HG03175 (cell line): ENCODE measurements around the gene THUMPD2.

Experiments used
- ATAC-seq: cut with Tn5 transposase; IDR thresholded peaks from one replicate; pipeline ENCODE4 v1.9.1; 2021; ENCODE audit warnings: mild to moderate bottlenecking, moderate library complexity; ENCODE audit not compliant: unreplicated experiment

The THUMPD2 gene

DNA sequence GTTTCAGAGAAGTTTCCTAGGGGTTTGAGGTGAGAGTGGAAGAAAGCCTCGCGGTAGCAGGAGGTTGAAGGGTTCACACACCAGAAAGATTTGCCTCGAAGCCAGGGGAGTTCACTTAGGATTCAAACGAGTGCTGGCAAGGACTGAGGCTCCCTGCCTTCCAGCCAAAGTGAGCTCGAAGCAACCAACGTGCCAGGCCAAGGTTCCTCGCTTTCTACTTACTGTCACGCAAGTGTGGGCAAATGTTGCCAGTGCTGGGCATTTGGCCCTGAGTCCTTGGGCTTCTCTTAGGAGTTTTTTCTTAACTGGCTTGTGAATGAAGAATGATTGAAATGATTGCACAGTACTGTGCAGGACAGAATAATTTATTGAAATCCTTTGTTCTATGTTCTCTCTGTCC is 59.7 kb downstream of the THUMPD2 start:
- no peak for ATAC-seq

GRCh38 chr2:39718483-39718882 is 60.6 kb downstream of the THUMPD2 start:
- no peak for ATAC-seq

- ATAC-seq: no peak
These were observed 62.0 kb downstream of the THUMPD2 start for GRCh38 chr2:39717067-39717466.

- ATAC-seq: no peak
These were observed 63.2 kb downstream of the THUMPD2 start for GRCh38 chr2:39715822-39716221.

DNA sequence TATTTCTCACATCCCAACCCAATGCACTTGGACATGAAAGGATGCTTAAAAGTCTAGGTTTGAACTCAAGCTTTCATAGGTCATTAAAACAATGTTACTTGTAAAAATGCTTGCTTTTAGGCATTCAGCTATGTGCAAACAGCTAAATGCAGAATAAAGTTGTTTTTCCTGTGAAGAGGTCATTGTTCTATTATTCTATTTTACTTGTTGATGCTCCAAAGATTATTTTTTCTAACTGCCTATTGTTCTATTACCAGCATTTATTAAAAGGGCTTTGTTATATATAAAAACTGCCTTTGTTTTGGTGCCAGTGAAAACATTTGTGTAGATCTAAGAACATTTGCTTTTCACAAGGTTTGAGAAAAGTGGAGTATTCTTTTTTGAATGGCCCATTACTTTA is 64.0 kb downstream of the THUMPD2 start:
- ATAC-seq: no peak

- ATAC-seq: no peak
These were observed 66.1 kb downstream of the THUMPD2 start for GRCh38 chr2:39712953-39713352.

- ATAC-seq: no peak
These were observed 68.3 kb downstream of the THUMPD2 start for GRCh38 chr2:39710807-39711206.

DNA sequence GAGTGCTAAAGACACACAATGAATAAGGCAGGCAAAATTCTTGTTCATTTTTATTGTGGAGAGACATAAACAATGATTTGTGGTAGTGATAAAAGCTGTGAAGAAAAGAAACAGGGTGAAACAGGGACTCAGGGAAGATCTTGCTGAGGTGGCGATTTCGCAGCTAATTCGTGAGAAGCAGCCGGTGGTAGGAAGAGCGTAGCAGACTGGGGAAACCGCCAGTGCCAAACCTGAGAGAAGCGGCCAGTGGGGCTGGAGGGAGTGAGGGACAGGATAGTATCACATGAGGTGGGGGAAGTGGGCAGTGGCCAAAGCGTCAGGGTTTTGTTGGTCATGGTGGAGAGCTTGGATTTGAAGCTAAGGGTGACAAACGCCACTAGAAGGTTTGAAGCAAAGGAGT is 71.1 kb downstream of the THUMPD2 start:
- no peak for ATAC-seq

DNA sequence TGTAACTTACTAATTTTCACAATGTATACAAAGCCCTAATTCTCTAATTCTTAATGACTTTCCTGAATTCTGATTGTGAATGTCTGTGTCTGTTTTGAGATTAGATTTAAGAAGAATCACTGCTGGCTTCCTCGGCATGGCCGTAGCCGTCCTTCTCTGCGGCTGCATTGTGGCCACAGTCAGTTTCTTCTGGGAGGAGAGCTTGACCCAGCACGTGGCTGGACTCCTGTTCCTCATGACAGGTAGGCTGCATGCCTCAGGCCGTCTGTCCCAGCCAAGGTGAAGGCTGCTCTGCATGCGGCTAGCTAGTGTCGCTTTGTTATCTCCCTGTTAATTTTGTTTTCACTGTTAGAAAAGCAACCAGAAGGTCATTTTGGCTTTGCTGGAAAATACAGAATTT is 72.1 kb downstream of the THUMPD2 start:
- no peak for ATAC-seq

GRCh38 chr2:39706312-39706711 is 72.7 kb downstream of the THUMPD2 start:
- ATAC-seq: no peak

GRCh38 chr2:39705638-39706037 is 73.4 kb downstream of the THUMPD2 start:
- no peak for ATAC-seq

- ATAC-seq: no peak
These were observed 74.5 kb downstream of the THUMPD2 start for GRCh38 chr2:39704540-39704939.

GRCh38 chr2:39703181-39703872 is 75.7 kb downstream of the THUMPD2 start:
- ATAC-seq: no peak

DNA sequence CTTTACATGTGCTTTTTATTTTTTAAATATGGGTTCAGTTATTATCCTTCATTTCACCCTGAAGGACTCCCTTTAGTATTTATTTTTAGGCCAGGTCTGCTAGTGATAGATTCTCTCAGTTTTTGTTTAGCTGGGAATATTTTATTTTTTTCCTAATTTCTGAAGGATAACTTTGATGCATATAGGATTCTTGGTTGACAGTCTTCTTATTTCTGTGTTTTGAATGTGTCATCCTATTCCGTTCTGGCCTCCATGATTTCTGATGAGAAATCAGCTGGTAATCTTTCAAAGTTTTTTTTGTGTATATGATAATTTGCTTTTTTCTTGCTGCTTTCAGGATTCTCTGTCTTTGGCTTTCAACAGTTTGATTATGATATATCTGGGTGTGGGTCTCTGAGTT is 77.9 kb downstream of the THUMPD2 start:
- ATAC-seq: no peak

GRCh38 chr2:39697454-39697853 is 81.6 kb downstream of the THUMPD2 start:
- no peak for ATAC-seq

DNA sequence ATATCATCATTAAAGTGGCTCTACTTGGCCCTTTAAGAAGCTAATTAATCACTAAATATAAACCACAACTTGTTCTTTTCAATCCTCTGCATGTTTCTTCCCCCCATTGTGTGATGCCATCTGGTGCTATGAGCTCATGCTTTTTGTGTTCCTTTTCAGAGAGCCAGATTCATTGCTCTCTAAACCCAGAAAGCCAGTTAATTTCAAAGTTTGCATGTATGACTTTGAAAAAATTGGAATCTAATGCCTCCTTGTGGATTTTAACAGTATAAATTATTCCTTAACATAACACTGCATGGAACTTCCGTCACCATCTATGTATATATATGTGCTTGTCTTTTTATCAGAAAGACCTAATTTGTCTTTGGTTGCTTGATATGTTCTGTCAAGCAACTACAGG is 82.2 kb downstream of the THUMPD2 start:
- ATAC-seq: no peak

GRCh38 chr2:39696101-39696553 is 82.9 kb downstream of the THUMPD2 start:
- no peak for ATAC-seq

DNA sequence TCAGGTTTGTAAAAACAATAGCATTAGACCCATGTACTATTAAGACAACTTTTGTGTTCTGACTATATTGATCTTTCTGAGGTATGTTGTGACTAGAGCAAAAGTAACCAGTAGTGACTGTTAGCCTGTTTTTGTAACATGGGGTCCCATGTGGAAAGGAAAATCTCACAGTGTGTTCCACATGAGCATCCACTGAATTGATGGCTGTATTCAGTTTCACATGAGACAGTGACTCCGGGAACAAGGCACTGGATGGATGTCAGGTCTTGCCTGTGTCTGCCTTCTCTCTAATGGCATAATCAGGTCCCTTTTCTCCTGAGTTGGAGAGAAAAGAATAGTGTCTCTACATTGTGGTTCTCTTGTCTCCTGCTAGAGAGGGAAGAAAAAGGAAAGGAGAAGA is 85.8 kb downstream of the THUMPD2 start:
- ATAC-seq: no peak

- ATAC-seq: no peak
These were observed 89.2 kb downstream of the THUMPD2 start for GRCh38 chr2:39689876-39690275.

- ATAC-seq: no peak
These were observed 89.7 kb downstream of the THUMPD2 start for GRCh38 chr2:39689272-39689841.

DNA sequence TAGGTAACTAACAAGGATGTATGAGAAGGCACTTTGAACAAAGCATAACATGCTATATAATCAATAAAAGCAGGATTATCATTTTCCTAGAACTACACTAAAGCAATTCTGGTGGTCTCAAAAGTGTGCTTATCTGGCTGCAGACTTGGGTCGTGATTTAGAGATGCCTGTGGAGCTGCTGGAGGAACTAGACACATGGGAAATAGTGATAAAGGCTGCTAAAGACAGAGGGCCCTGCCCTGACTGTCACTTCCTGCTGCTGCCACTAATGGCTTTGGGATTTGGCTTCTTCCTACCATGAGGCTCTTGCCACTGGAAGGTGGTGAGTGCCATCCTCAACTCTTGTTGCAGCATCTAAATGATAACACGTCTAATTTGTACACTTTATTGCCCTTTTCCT is 90.9 kb downstream of the THUMPD2 start:
- ATAC-seq: no peak

DNA sequence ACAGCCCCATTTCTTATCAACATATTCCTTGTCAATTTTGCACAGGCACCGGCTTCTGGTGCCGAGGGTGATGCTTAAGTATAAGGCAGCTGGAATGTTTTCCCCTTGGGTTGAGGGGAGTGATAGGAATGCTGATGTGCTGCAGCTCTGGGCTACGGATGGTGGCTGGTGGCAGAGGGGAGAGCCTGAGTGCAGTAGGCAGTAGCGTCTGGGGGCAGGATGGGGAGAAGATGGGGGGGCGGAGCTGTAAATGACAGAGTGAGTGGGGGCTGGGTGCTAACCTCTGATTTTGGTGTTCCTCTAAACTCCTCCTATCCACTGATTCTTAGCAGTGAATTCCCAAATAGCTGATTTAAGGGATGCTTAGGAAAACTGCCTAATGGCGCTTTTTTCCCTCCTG is 92.6 kb downstream of the THUMPD2 start:
- ATAC-seq: no peak
